SH-SY5Y (cell line): ENCODE measurements around the gene IGFBP2.

Source experiments
- GATA2 ChIP-seq: IDR thresholded peaks from 2 replicates; pipeline ENCODE4 v1.6.1; 2011; ENCODE audit warnings: mild to moderate bottlenecking, low read depth, low read length
- GATA3 ChIP-seq: IDR thresholded peaks from 2 replicates; pipeline ENCODE4 v1.6.1; 2011; ENCODE audit warnings: low read depth, mild to moderate bottlenecking, low read length, moderate library complexity

- TF ChIP-seq GATA3: no peak
- TF ChIP-seq GATA2: no peak
These were observed 12.4 kb downstream of the IGFBP2 start for GRCh38 chr2:216645636-216645950.
